ENCODE data around the gene PUM2.

The PUM2 gene

DNA sequence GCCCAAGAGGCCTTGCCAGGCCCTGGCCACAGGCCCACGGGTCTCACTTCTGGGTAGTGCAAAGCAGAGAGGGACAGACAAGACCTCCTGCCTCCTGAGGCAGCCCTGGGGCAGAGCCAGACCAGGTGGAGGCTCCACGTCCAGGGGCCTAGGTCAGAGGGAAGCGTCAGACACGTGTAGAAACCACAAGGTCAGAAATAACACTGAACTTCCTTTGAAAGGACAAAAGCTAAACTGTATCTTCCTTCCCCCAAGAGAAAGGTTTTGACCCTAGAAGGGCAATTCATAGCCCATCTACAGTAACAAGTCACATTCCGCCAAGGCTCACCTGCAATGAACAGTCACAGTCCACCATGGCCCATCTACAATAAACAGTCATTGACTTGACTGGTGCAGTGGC lies 143.6 kb downstream of the PUM2 start:
- in situ Hi-C loops (cut with HindIII; ENCODE audit: low sequenced_read_pairs), result no loop called here

DNA sequence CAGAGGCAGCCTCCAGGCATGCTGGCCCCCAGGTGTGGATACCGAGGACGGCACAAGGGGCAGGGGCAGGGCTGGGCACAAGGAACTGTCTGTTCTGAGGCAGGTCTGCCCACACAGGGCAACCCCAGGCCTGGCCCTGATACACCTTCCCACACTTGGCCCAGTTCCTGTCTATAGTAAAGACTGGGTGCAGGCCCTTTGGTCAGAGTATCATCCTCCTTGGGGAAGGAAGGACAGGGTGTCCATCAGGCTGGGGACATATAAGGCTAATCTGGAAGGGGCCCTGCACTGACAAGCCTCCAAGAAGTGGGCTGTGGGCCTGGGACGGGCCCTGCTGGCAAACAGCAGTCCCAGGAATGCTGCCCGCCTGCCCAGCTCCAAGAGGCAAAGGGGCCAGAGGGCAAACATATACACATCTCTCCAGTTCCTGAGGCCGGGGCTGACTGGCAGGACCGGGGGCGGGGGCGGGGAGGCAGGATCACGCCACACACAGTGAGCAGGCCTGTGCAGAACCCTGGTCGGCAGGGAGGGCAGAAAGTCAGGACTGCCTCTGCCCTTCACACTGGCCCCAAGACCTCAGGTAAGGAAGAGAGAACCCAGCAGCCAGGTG lies 144.6 kb downstream of the PUM2 start:
- in situ Hi-C loops (cut with HindIII; ENCODE audit: low sequenced_read_pairs), result no loop called here

DNA sequence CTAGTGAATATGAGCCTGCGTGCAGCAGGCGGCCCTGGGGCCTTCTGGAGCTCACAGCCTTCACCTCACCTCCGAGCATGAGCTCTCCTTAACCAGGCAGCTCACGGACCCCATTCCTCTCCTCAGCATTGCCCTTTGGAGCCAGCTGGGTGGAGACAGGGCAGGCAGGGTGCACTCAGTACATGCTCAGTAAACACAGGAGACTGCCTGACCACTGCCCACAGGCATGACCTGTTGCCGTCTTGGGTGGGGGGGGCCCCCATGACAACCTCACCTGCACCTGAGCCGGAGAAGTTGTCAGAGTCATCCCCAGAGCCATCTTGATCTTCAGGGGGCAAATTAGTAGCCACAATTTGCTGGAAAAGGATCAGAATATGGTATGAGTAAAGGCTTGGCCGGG lies 145.6 kb downstream of the PUM2 start:
- in situ Hi-C loops (cut with HindIII; ENCODE audit: low sequenced_read_pairs), result no loop called here

DNA sequence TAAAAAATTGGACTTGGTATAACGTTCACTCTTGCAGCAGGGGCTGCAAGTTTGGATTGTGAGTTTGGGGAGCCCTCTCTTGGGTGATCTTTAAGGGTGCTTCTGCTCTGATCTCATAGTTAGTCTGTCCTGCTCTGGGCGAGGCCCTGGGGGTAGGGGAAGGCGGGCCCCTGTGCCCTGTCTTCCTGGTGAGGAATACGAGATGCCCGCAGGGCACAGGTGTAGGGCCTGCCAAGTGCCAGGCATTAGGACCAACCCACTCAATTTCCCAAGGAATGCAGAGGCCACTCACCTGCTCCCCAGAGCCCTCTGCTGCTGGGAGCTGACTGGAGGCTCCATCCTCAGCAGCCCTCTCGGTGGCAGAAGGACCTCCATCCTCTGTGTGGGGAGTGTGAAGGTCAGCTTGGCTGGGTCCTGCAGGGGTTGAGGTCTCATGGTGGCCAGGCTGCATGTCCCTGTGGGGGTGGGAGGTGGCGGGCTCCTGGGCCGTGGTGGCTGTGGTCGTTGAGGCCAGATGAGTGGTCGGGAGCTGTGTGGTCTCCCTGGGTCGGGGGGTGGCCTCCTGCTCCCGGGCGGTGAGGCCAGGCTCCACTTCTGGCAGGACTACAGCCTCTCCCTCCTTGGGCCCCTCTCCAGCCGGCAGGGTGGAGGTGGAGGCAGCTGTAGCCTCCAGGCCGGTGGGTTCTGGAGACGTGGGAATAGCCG lies 147.0 kb downstream of the PUM2 start:
- in situ Hi-C loops (cut with HindIII; ENCODE audit: low sequenced_read_pairs), result no loop called here

GRCh38 chr2:20203072-20203471 lies 147.6 kb downstream of the PUM2 start:
- in situ Hi-C loops (cut with HindIII; ENCODE audit: low sequenced_read_pairs), result no loop called here

GRCh38 chr2:20201671-20202070 lies 149.0 kb downstream of the PUM2 start:
- in situ Hi-C loops (cut with HindIII; ENCODE audit: low sequenced_read_pairs), result no loop called here

DNA sequence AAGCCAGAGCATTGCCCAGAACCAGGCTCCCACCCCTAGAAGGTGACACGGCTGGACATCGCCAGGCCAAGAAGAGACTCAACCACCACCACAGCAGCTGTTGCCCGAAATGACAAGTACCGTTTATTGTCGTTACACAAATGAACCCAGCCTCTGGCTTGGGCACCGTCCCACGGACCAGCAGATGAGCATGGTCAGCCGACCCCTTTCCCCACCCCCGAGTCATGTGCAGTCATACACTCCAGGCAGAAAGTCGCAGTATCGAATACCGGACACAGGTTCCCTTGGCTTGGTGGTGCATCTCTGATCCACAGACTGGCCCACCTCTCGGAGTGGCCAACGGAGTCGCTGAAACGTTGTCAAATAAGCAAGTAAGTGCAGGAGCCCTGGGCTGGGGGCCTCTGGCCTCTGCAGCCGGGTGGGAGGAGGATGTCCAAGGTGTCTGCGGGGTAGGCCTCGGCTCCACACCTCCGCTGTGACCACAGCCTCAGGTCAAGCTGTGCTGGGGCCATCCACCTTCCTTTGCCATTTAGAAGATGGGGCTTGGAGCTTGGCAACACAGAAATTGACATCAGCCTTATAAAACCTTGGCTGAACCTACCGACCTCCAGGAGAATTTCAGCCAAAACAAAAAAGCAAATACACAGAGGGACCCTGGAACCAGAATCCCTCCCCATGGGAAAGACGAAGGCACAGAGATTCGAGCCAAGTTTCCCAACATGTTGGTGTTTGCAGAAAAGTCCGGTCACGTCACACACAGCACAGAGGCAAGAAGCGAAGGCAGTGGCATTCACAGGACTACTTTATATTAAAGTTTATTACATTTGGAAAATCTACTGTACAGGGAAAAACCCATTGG lies 149.7 kb downstream of the PUM2 start:
- in situ Hi-C loops (cut with HindIII; ENCODE audit: low sequenced_read_pairs), result no loop called here

DNA sequence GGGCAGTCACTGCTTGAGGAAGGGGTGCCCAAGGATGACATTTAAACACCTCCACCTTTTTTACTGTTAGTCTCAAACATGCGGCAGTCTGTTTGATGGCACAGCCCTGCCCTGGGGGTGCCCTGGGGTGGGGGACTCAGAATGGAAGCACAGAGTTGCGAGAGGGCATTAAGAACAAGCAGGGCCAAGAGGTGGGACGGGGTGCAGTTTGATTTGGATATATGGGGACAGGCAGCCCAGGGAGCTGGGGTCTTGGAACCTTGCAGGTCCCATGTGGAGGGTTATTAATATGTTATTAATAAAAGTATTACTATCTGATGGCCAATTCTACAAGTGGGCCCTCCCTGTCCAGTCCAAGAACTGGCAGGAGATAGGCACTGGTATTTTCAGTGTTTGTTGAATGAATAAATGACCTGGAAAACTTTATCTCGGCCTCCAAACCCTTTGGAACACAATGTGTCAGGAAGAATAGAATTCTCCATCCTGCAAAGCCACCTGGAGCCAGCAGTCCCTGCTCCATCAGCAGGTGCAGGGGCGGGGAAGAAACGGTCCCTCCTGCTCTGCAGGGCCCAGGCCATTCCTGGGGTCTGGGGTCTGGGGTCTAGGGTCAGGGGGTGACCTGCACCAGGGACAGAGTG lies 150.9 kb downstream of the PUM2 start:
- in situ Hi-C loops (cut with HindIII; ENCODE audit: low sequenced_read_pairs), result no loop called here

- in situ Hi-C loops (cut with HindIII; ENCODE audit: low sequenced_read_pairs), result no loop called here
Observed at GRCh38 chr2:20198796-20199632, 151.6 kb downstream of the PUM2 start.

Measured in endothelial cell of hepatic sinusoid (primary cell).